ENCODE measurements around the gene ATP2A3. TPM values are rescaled to one million over a fixed set of nuclear protein-coding genes. Genes with fewer than 3 reads are reported as not detected.

ATP2A3 gene
- total and polyA plus RNA-seq, 2 donors (not counting 1 experiment from before 2014, with no cell fraction given) = 697 to 817 TPM

- H3K9me3 Mint-ChIP-seq (ENCODE audit: insufficient read depth) = no peaks in the 10 kb centered on the region
- WGBS (ENCODE audit: insufficient coverage) = 82% methylated on average over 17 of the region's 17 CpGs
- Histone ChIP-seq H3K9me3 (ENCODE audit: control extremely low read depth in 1 of 3, control insufficient read depth in 2 of 3, insufficient read depth in 1 of 3, low read length in 2 of 3) (peaks cover 0 to 14% (median 0%) of the 10 kb centered on the region in 3 donors), H2AFZ (ENCODE audit: insufficient read depth, low read depth, low read length, poor library complexity, severe bottlenecking) (no peak overlapping the region), H3K79me2 (ENCODE audit: control insufficient read depth, insufficient read depth, low read length) (peaks cover 27% of the 10 kb centered on the region), H3K4me1 (ENCODE audit: control insufficient read depth in 2 of 2, insufficient read depth in 2 of 2, low read length in 2 of 2) (peaks cover 20 to 30% of the 10 kb centered on the region in 2 donors), H4K20me1 (ENCODE audit: control insufficient read depth, insufficient read depth, low read length, poor library complexity, severe bottlenecking) (no peaks in the 10 kb centered on the region), H3K27me3 (replicated peaks in 1 of 4; ENCODE audit: control extremely low read depth in 1 of 4, control insufficient read depth in 3 of 4, insufficient read depth in 4 of 4, low read length in 3 of 4) (no peaks in the 10 kb centered on the region), H3K4me3 (ENCODE audit: control extremely low read depth in 1 of 5, extremely low read depth in 1 of 5, insufficient read depth in 1 of 5, low read depth in 2 of 5, low read length in 4 of 5) (no peak overlapping the region), H3K4me2 (replicated peaks; ENCODE audit: low read depth, low read length, poor library complexity, severe bottlenecking) (no peak overlapping the region), H3K36me3 (replicated peaks in 1 of 2; ENCODE audit: control extremely low read depth in 1 of 2, control insufficient read depth in 1 of 2, extremely low read depth in 1 of 2, insufficient read depth in 2 of 2, low read length in 1 of 2) (no peaks in the 10 kb centered on the region), H3K27ac (ENCODE audit: low read length in 2 of 2) (no peak overlapping the region), H3K9ac (ENCODE audit: low read length) (no peak overlapping the region)
- no peak for TF ChIP-seq EZH2 (IDR thresholded peaks at IDR 0.05; ENCODE audit: borderline replicate concordance, insufficient read depth, low read depth, low read length, poor library complexity, severe bottlenecking)
- TF ChIP-seq CTCF (IDR thresholded peaks at IDR 0.05) = no peak
- H3K4me3 Mint-ChIP-seq = no peak overlapping the region
- ChIA-PET POLR2A (no interaction called here), CTCF (interaction anchor here (0.9 to 3.5 kb wide), 2 partner anchors 11 to 63 kb away, joined by 3 to 12 read pairs; no protein-coding TSS in a partner anchor)
- peaks cover 31% of the 10 kb centered on the region for H3K4me1 Mint-ChIP-seq
- intact Hi-C loops (cut with micrococcal nuclease) = no loop called here
- DNase-seq = no peak
- ATAC-seq (ENCODE audit: low read depth) = no peak
- H3K27me3 Mint-ChIP-seq = no peaks in the 10 kb centered on the region
- H3K27ac Mint-ChIP-seq = no peak overlapping the region
Observed at GRCh38 chr17:3976675-3977171, 12.5 kb upstream of the ATP2A3 start.

- H3K36me3 ChIP-seq (replicated peaks in 1 of 2; ENCODE audit: control extremely low read depth in 1 of 2, control insufficient read depth in 1 of 2, extremely low read depth in 1 of 2, insufficient read depth in 2 of 2, low read length in 1 of 2) = no peaks in the 10 kb centered on the region
- 98% methylated on average over 5 of the region's 9 CpGs for WGBS (ENCODE audit: insufficient coverage)
- Mint-ChIP-seq H3K9me3 (ENCODE audit: insufficient read depth) (no peaks in the 10 kb centered on the region), H3K4me1 (peaks cover 38% of the 10 kb centered on the region), H3K4me3 (no peak overlapping the region), H3K27ac (peak overlapping the region; percentile 50), H3K27me3 (no peaks in the 10 kb centered on the region)
- no peak overlapping the region for H2AFZ ChIP-seq (ENCODE audit: insufficient read depth, low read depth, low read length, poor library complexity, severe bottlenecking)
- H3K79me2 ChIP-seq (ENCODE audit: control insufficient read depth, insufficient read depth, low read length) = peaks cover 35% of the 10 kb centered on the region
- ATAC-seq (ENCODE audit: low read depth) (no peak), DNase-seq (no peak)
- H3K4me3 ChIP-seq (ENCODE audit: control extremely low read depth in 1 of 5, extremely low read depth in 1 of 5, insufficient read depth in 1 of 5, low read depth in 2 of 5, low read length in 4 of 5) = no peak overlapping the region
- no peak overlapping the region for H3K4me2 ChIP-seq (replicated peaks; ENCODE audit: low read depth, low read length, poor library complexity, severe bottlenecking)
- CTCF ChIA-PET = no interaction called here
- no peak for TF ChIP-seq EZH2 (IDR thresholded peaks at IDR 0.05; ENCODE audit: borderline replicate concordance, insufficient read depth, low read depth, low read length, poor library complexity, severe bottlenecking)
- TF ChIP-seq CTCF (IDR thresholded peaks at IDR 0.05) = no peak
- peaks cover 20 to 30% of the 10 kb centered on the region in 2 donors for H3K4me1 ChIP-seq (ENCODE audit: control insufficient read depth in 2 of 2, insufficient read depth in 2 of 2, low read length in 2 of 2)
- intact Hi-C loops (cut with micrococcal nuclease) = no loop called here
- no peak overlapping the region for H3K27ac ChIP-seq (ENCODE audit: low read length in 2 of 2)
- H3K9ac ChIP-seq (ENCODE audit: low read length) = no peak overlapping the region
- H3K9me3 ChIP-seq (ENCODE audit: control extremely low read depth in 1 of 3, control insufficient read depth in 2 of 3, insufficient read depth in 1 of 3, low read length in 2 of 3) = peaks cover 0 to 14% (median 0%) of the 10 kb centered on the region in 3 donors
- no peaks in the 10 kb centered on the region for H3K27me3 ChIP-seq (replicated peaks in 1 of 4; ENCODE audit: control extremely low read depth in 1 of 4, control insufficient read depth in 3 of 4, insufficient read depth in 4 of 4, low read length in 3 of 4)
- H4K20me1 ChIP-seq (ENCODE audit: control insufficient read depth, insufficient read depth, low read length, poor library complexity, severe bottlenecking) = no peaks in the 10 kb centered on the region
- POLR2A ChIA-PET = no interaction called here
Observed at GRCh38 chr17:3974980-3975379, 10.7 kb upstream of the ATP2A3 start.
